HFF-Myc (cell line): ENCODE results near the gene IFIH1.

ENCODE experiments used
- DNase-seq: peaks from one replicate; pipeline ENCODE4 v3.0.0-alpha.2; 2011; ENCODE audit warnings: low read depth; ENCODE audit errors: extremely low read depth
- H3K4me3 ChIP-seq: replicated peaks from 2 replicates; pipeline ENCODE4 v1.5.1; 2011; ENCODE audit warnings: low read depth, mild to moderate bottlenecking, control low read depth, low read length
- CTCF ChIP-seq: IDR thresholded peaks from 2 replicates; pipeline ENCODE4 v1.5.1; 2012; ENCODE audit warnings: mild to moderate bottlenecking, low read depth, low read length, control low read depth; ENCODE audit errors: missing control alignments

Gene IFIH1

GRCh38 chr2:162291748-162292147 lies 26.7 kb downstream of the IFIH1 start:
- TF ChIP-seq CTCF: no peak
- no peak overlapping the region for H3K4me3 ChIP-seq
- DNase-seq: no peak

- no peak for TF ChIP-seq CTCF
- DNase-seq: no peak
These were observed 35.6 kb downstream of the IFIH1 start for GRCh38 chr2:162282765-162283425.

GRCh38 chr2:162280654-162281053 lies 37.8 kb downstream of the IFIH1 start:
- DNase-seq: no peak
- no peak overlapping the region for H3K4me3 ChIP-seq
- no peak for TF ChIP-seq CTCF

More at GRCh38 chr2:162282765-162283425, 35.6 kb downstream of the IFIH1 start:
- H3K4me3 ChIP-seq: no peak overlapping the region

GRCh38 chr2:162277381-162277780 lies 41.1 kb downstream of the IFIH1 start:
- H3K4me3 ChIP-seq: no peak overlapping the region
- no peak for DNase-seq
- no peak for TF ChIP-seq CTCF

GRCh38 chr2:162267996-162268395 lies 50.5 kb downstream of the IFIH1 start:
- H3K4me3 ChIP-seq: no peak overlapping the region
- no peak for DNase-seq
- TF ChIP-seq CTCF: no peak

- no peak for DNase-seq
- no peak for TF ChIP-seq CTCF
- no peak overlapping the region for H3K4me3 ChIP-seq
These were observed 51.0 kb downstream of the IFIH1 start for GRCh38 chr2:162267496-162267895.

- no peak overlapping the region for H3K4me3 ChIP-seq
- no peak for DNase-seq
- TF ChIP-seq CTCF: no peak
These were observed 52.1 kb downstream of the IFIH1 start for GRCh38 chr2:162266460-162266760.
